Pancreas (tissue), 10 donors: ENCODE results near the gene NDUFA8. TPM values are rescaled to one million over a fixed set of nuclear protein-coding genes. Genes with fewer than 3 reads are reported as not detected.

ENCODE experiments used
- ATAC-seq, 4 donors: fragments of 200-7000 bp; cut with Tn5 transposase; one replicate each; pipeline versions ENCODE4 v1.8.0 to v1.9.1; 2020; ENCODE audit warnings: mild to moderate bottlenecking in 4 of 4, moderate library complexity in 4 of 4
- DNase-seq, 6 donors: peaks; one replicate each; pipeline ENCODE4 v3.0.0-alpha.2; 2020
- FAIRE-seq: peaks from 2 replicates; lab custom pipeline; 2012; peaks lifted over from hg19 to GRCh38; lab: Jason Lieb, UNC
- H3K27ac ChIP-seq, 4 donors: fragments of 200-600 bp; sonication (generic); 1 replicate in 3 of 4; 2 replicates in 1 of 4; pipeline versions ENCODE4 v1.5.0 to v1.8.0; 2020
- H3K27me3 ChIP-seq, 4 donors: fragments of 200-600 bp; one replicate each; pipeline ENCODE4 v1.8.0; 2021
- H3K36me3 ChIP-seq, 3 donors: fragments of 200-600 bp; sonication (generic) in 1 of 3; one replicate each; pipeline versions ENCODE4 v1.5.0 to v1.8.0; 2020 to 2021
- H3K4me1 ChIP-seq, 3 donors: fragments of 200-600 bp; one replicate each; pipeline ENCODE4 v1.8.0; 2021
- H3K4me3 ChIP-seq, 4 donors: fragments of 200-600 bp; sonication (generic) in 2 of 4; one replicate each; pipeline versions ENCODE4 v1.5.0 to v1.8.0; 2020 to 2021
- H3K9me3 ChIP-seq, 4 donors: fragments of 200-600 bp; one replicate each; pipeline ENCODE4 v1.8.0; 2021
- CTCF ChIP-seq, 4 donors: fragments of 200-600 bp; sonication (generic) in 3 of 4; IDR thresholded peaks; one replicate each; pipeline versions ENCODE4 v1.5.0 to v1.8.0; 2021; ENCODE audit warnings: antibody characterized with exemption in 4 of 4
- WGBS, 2 donors: extraction: QIAGEN DNeasy Blood & Tissue Kit; methylation state at CpG; one replicate each; pipeline ENCODE4 v1.1.7; 2013; 5-methylcytosine and 5-hydroxymethylcytosine counted together
- intact Hi-C, 3 donors: fragments of 100-400 bp; cut with DNase I; formaldehyde crosslinking; loops; one replicate each; pipeline versions ENCODE4 v1.11.1 to v1.14.2; 2022
- polyA plus RNA-seq, 2 donors: library from polyadenylated mRNA; stranded (reverse); fragments of 200-250 nt; gene quantifications; one replicate each; pipeline ENCODE4 v1.2.3, GENCODE V29; 2013
- total RNA-seq, 6 donors: library from RNA; stranded (reverse); fragmentation: NEBNext Ultra II Directional in 4 of 6; extraction: Animal tissue kit (Norgen Biotek cat#: 25700) in 4 of 6; gene quantifications; one replicate each; pipeline versions ENCODE4 v1.2.1 to v1.2.4, GENCODE V29; 2021 to 2023
- donor health status: healthy with polysubstance abuse.
- donor health status: DM: no; HTN: no; CAD: no; lungs with moderate emphysema.
- donor health status: DM: no; HTN: no; CAD: no.
- donor health status: control.
- donor health status: control.
- donor health status: Bipolar disorder and iron deficiency.
- donor health status: DM: yes; HTN: yes; CAD: no.
- donor health status: DM: no; HTN: no; CAD: no.
- donor health status: DM: no; HTN: no; CAD: no.
- donor health status: DM: yes; HTN: yes; CAD: no.

NDUFA8 gene
- total and polyA plus RNA-seq, 8 donors = 10.7 to 37.3 (median 16.4) TPM

GRCh38 chr9:122155796-122156195, 3.8 kb downstream of the NDUFA8 start:
- ATAC-seq (no peak), DNase-seq (no peak), FAIRE-seq (no peak)
- 82 to 85% methylated on average over 4 of the region's 4 CpGs for WGBS, 2 donors
- no peak for TF ChIP-seq CTCF (IDR thresholded peaks at IDR 0.05)
- peaks cover 3 to 16% (median 8%) of the 10 kb centered on the region in 3 donors for H3K4me1 ChIP-seq
- H3K36me3 ChIP-seq = no peaks in the 10 kb centered on the region
- intact Hi-C loops = no loop called here
- no peaks in the 10 kb centered on the region for H3K27me3 ChIP-seq
- H3K9me3 ChIP-seq = no peaks in the 10 kb centered on the region
- no peak overlapping the region for H3K4me3 ChIP-seq
- no peak overlapping the region for H3K27ac ChIP-seq

DNA sequence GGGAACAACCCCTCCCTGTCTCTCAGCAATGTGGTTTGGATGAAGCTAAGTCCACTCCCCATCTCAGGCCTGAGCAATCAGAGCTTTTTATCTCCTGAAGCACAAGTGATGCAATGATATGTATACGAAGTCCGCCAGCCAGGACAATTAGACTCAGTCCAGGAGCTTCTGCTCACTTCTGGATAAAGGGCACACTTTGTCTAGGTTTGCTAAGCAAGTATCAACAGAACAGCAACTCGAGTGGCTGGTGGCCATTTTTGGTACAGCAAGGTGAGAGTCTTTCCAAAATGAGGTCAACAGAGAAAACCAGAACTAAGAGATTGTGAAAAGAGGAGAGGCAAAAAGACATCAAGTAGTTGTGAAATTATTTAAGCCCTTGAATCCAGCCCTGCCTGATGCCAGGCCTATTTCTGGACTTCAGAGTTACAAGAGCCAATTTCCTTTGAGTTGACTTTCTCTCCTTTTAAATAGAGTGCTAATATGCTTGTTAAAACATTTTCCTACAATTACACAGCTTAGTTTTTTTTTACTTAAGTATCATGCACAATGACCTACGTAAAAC, 8.2 kb downstream of the NDUFA8 start:
- H3K27me3 ChIP-seq = no peaks in the 10 kb centered on the region
- H3K4me1 ChIP-seq = no peaks in the 10 kb centered on the region
- no peak overlapping the region for H3K27ac ChIP-seq
- no peaks in the 10 kb centered on the region for H3K9me3 ChIP-seq
- 83% methylated on average over 4 of the region's 4 CpGs for WGBS, 2 donors
- H3K36me3 ChIP-seq = no peaks in the 10 kb centered on the region
- DNase-seq = no peak
- intact Hi-C loops = no loop called here
- no peak for TF ChIP-seq CTCF (IDR thresholded peaks at IDR 0.05)
- no peak overlapping the region for H3K4me3 ChIP-seq
- no peak for FAIRE-seq
- ATAC-seq = no peak

GRCh38 chr9:122145592-122145863, 14.1 kb downstream of the NDUFA8 start:
- no peak for FAIRE-seq
- H3K36me3 ChIP-seq = peaks cover 0 to 25% (median 0%) of the 10 kb centered on the region in 3 donors
- H3K4me1 ChIP-seq = no peaks in the 10 kb centered on the region
- TF ChIP-seq CTCF (IDR thresholded peaks at IDR 0.05) = no peak
- ATAC-seq = no peak
- H3K9me3 ChIP-seq = no peaks in the 10 kb centered on the region
- no peak overlapping the region for H3K27ac ChIP-seq
- intact Hi-C loops = no loop called here
- H3K4me3 ChIP-seq = no peak overlapping the region
- WGBS, 2 donors = 85 to 93% methylated on average over 2 of the region's 2 CpGs
- H3K27me3 ChIP-seq = no peaks in the 10 kb centered on the region
- DNase-seq = no peak

DNA sequence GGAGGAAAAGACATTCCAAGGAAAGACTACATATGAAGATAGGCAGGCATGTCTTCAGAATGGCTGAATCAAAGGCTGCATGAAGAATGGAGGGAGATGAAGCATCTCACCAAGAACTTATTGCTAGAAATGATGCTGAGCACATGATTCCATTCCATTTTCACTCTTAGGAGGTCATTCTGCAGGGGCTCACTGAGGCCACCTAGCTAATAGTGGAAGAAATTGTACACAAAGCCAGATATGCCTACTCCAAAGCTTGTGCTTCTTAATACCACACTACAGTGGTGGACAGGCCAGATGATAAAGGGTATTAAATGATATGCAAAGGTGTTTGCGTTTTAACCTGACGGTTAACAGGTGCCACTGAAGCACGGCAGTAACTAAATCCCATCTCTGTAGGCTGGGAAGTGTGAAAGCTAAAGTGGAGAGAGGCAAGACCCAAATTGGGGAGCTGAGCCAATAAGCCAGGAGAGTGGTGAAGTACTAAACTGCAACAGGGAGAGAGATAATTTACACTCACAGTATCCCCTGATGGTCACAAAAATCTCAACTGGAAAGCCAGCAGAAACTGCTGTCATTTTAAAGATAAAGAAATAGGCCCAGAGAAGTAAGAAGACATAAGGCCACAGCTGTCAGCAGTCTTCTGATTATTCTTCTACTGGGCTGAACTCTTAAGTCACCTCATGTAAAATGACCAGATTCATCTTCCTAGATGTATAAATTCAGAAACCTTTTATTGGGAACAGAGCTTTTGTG, 14.6 kb downstream of the NDUFA8 start:
- no peaks in the 10 kb centered on the region for H3K27me3 ChIP-seq
- ATAC-seq (no peak), FAIRE-seq (no peak), DNase-seq (no peak)
- H3K4me1 ChIP-seq = no peaks in the 10 kb centered on the region
- H3K4me3 ChIP-seq = no peak overlapping the region
- peaks cover 0 to 25% (median 0%) of the 10 kb centered on the region in 3 donors for H3K36me3 ChIP-seq
- WGBS, 2 donors = 66 to 71% methylated on average over 3 of the region's 3 CpGs
- H3K9me3 ChIP-seq = no peaks in the 10 kb centered on the region
- H3K27ac ChIP-seq = no peak overlapping the region
- no peak for TF ChIP-seq CTCF (IDR thresholded peaks at IDR 0.05)
- intact Hi-C loops = no loop called here

DNA sequence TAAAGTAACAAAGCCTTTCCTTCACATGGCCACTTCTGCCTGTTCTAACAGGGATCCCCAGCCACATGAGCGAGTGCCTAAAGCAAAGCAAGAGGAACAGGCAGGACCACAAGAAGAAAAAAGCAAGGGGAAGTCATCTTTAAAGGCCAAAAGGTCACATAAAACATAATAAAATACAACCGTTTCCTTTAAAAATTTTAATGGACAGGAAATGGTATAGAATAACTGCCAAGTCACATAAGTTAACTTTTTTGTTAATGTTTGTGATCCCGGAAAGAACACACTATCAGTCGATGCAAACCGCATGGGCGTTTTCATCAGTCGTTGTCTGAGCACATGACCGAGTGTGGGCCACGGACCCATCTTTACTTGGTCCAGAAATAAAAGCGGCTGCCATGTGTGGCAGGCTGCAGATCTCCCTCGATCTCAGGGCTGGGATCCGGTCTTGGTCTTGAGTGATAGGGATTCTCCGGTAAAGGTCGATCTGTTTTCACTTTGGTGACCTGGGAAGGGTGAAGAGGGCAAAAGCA, 15.6 kb downstream of the NDUFA8 start:
- no peak for TF ChIP-seq CTCF (IDR thresholded peaks at IDR 0.05)
- H3K27me3 ChIP-seq = no peaks in the 10 kb centered on the region
- no peak for DNase-seq
- no peak for FAIRE-seq
- peaks cover 0 to 25% (median 0%) of the 10 kb centered on the region in 3 donors for H3K36me3 ChIP-seq
- no peak overlapping the region for H3K4me3 ChIP-seq
- intact Hi-C loops = no loop called here
- no peak for ATAC-seq
- WGBS, 2 donors = 89 to 90% methylated on average over 14 of the region's 14 CpGs
- no peaks in the 10 kb centered on the region for H3K9me3 ChIP-seq
- no peak overlapping the region for H3K27ac ChIP-seq
- no peaks in the 10 kb centered on the region for H3K4me1 ChIP-seq
